Measurements from ENCODE around the gene MET.
"Not testable (repeated sequence)": the region's sequence is repeated elsewhere in the genome, so short reads cannot be mapped to it uniquely, and the experiment has no call there.

Gene MET

GRCh38 chr7:116726713-116727431 is 54.9 kb downstream of the MET start:
- H3K4me3 ChIP-seq (ENCODE audit: low read depth, low read length), result no peak overlapping the region

- no peak overlapping the region for H3K4me3 ChIP-seq (ENCODE audit: low read depth, low read length)
Observed at GRCh38 chr7:116727432-116728009, 55.5 kb downstream of the MET start.

GRCh38 chr7:116728413-116728812 is 56.4 kb downstream of the MET start:
- no peak overlapping the region for H3K4me3 ChIP-seq (ENCODE audit: low read depth, low read length)

GRCh38 chr7:116730097-116731022 is 58.4 kb downstream of the MET start:
- no peak overlapping the region for H3K4me3 ChIP-seq (ENCODE audit: low read depth, low read length)

GRCh38 chr7:116731023-116731395 is 59.0 kb downstream of the MET start:
- H3K4me3 ChIP-seq (ENCODE audit: low read depth, low read length), result no peak overlapping the region

- no peak overlapping the region for H3K4me3 ChIP-seq (ENCODE audit: low read depth, low read length)
Observed at GRCh38 chr7:116731445-116732335, 59.7 kb downstream of the MET start.

GRCh38 chr7:116732788-116733694 is 61.0 kb downstream of the MET start:
- H3K4me3 ChIP-seq (ENCODE audit: low read depth, low read length), result no peak overlapping the region

- H3K4me3 ChIP-seq (ENCODE audit: low read depth, low read length), result no peak overlapping the region
Observed at GRCh38 chr7:116733924-116734580, 62.1 kb downstream of the MET start.

GRCh38 chr7:116734710-116735109 is 62.7 kb downstream of the MET start:
- H3K4me3 ChIP-seq (ENCODE audit: low read depth, low read length), result no peak overlapping the region

- H3K4me3 ChIP-seq (ENCODE audit: low read depth, low read length), result no peak overlapping the region
Observed at GRCh38 chr7:116736927-116737715, 65.1 kb downstream of the MET start.

- H3K4me3 ChIP-seq (ENCODE audit: low read depth, low read length), result no peak overlapping the region
Observed at GRCh38 chr7:116738378-116738777, 66.4 kb downstream of the MET start.

- no peak overlapping the region for H3K4me3 ChIP-seq (ENCODE audit: low read depth, low read length)
Observed at GRCh38 chr7:116739307-116739706, 67.3 kb downstream of the MET start.

GRCh38 chr7:116740231-116740630 is 68.2 kb downstream of the MET start:
- no peak overlapping the region for H3K4me3 ChIP-seq (ENCODE audit: low read depth, low read length)

- H3K4me3 ChIP-seq (ENCODE audit: low read depth, low read length), result no peak overlapping the region
Observed at GRCh38 chr7:116740755-116741462, 68.9 kb downstream of the MET start.

GRCh38 chr7:116741625-116742316 is 69.8 kb downstream of the MET start:
- H3K4me3 ChIP-seq (ENCODE audit: low read depth, low read length), result no peak overlapping the region

- H3K4me3 ChIP-seq (ENCODE audit: low read depth, low read length), result no peak overlapping the region
Observed at GRCh38 chr7:116742641-116743040, 70.6 kb downstream of the MET start.

- H3K4me3 ChIP-seq (ENCODE audit: low read depth, low read length), result not testable (repeated sequence)
Observed at GRCh38 chr7:116743835-116744234, 71.8 kb downstream of the MET start.
